Measurements from ENCODE around the gene CSNK1D.

The CSNK1D gene

GRCh38 chr17:82201498-82201910, 72.0 kb downstream of the CSNK1D start:
- H2AFZ ChIP-seq = no peak overlapping the region
- H3K4me3 ChIP-seq (ENCODE audit: low read depth, low read length) = no peak overlapping the region
- no peaks in the 10 kb centered on the region for H3K36me3 ChIP-seq (ENCODE audit: control insufficient read depth, insufficient read depth, low read length)
- no peak overlapping the region for H3K4me2 ChIP-seq (ENCODE audit: low read length)
- H3K27me3 ChIP-seq (ENCODE audit: control insufficient read depth, insufficient read depth, low read length) = no peaks in the 10 kb centered on the region
- H3K27ac ChIP-seq = no peak overlapping the region
- TF ChIP-seq CTCF (IDR thresholded peaks at IDR 0.05) = no peak
- H3K9ac ChIP-seq = no peak overlapping the region
- no peaks in the 10 kb centered on the region for H3K9me3 ChIP-seq (ENCODE audit: control insufficient read depth, low read length)
- H3K4me1 ChIP-seq = peaks cover 18% of the 10 kb centered on the region
- peaks cover 16% of the 10 kb centered on the region for H3K79me2 ChIP-seq

- Histone ChIP-seq H3K4me2 (ENCODE audit: low read length) (no peak overlapping the region), H3K27ac (no peak overlapping the region), H3K4me1 (peaks cover 13% of the 10 kb centered on the region), H2AFZ (no peak overlapping the region), H3K4me3 (ENCODE audit: low read depth, low read length) (no peak overlapping the region), H3K27me3 (ENCODE audit: control insufficient read depth, insufficient read depth, low read length) (no peaks in the 10 kb centered on the region), H3K79me2 (peaks cover 20% of the 10 kb centered on the region), H3K9ac (no peak overlapping the region), H3K9me3 (ENCODE audit: control insufficient read depth, low read length) (no peaks in the 10 kb centered on the region), H3K36me3 (ENCODE audit: control insufficient read depth, insufficient read depth, low read length) (no peaks in the 10 kb centered on the region)
- no peak for TF ChIP-seq CTCF (IDR thresholded peaks at IDR 0.05)
These were observed 72.6 kb downstream of the CSNK1D start for GRCh38 chr17:82200743-82201497.

- H3K4me3 ChIP-seq (ENCODE audit: low read depth, low read length) = no peak overlapping the region
- peaks cover 5% of the 10 kb centered on the region for H3K4me1 ChIP-seq
- H3K27ac ChIP-seq = no peak overlapping the region
- H3K79me2 ChIP-seq = peaks cover 23% of the 10 kb centered on the region
- H3K4me2 ChIP-seq (ENCODE audit: low read length) = no peak overlapping the region
- H2AFZ ChIP-seq = no peak overlapping the region
- H3K27me3 ChIP-seq (ENCODE audit: control insufficient read depth, insufficient read depth, low read length) = no peaks in the 10 kb centered on the region
- no peaks in the 10 kb centered on the region for H3K9me3 ChIP-seq (ENCODE audit: control insufficient read depth, low read length)
- H3K9ac ChIP-seq = no peak overlapping the region
- TF ChIP-seq CTCF (IDR thresholded peaks at IDR 0.05) = no peak
- H3K36me3 ChIP-seq (ENCODE audit: control insufficient read depth, insufficient read depth, low read length) = no peaks in the 10 kb centered on the region
These were observed 73.4 kb downstream of the CSNK1D start for GRCh38 chr17:82200135-82200534.

GRCh38 chr17:82199496-82199895, 74.0 kb downstream of the CSNK1D start:
- Histone ChIP-seq H3K4me2 (ENCODE audit: low read length) (no peak overlapping the region), H3K4me1 (no peaks in the 10 kb centered on the region), H3K79me2 (peaks cover 23% of the 10 kb centered on the region), H3K9me3 (ENCODE audit: control insufficient read depth, low read length) (no peaks in the 10 kb centered on the region), H3K27ac (no peak overlapping the region), H2AFZ (no peak overlapping the region), H3K27me3 (ENCODE audit: control insufficient read depth, insufficient read depth, low read length) (no peaks in the 10 kb centered on the region), H3K4me3 (ENCODE audit: low read depth, low read length) (no peak overlapping the region), H3K36me3 (ENCODE audit: control insufficient read depth, insufficient read depth, low read length) (no peaks in the 10 kb centered on the region), H3K9ac (no peak overlapping the region)
- no peak for TF ChIP-seq CTCF (IDR thresholded peaks at IDR 0.05)

- H3K9me3 ChIP-seq (ENCODE audit: control insufficient read depth, low read length) = no peaks in the 10 kb centered on the region
- no peaks in the 10 kb centered on the region for H3K27me3 ChIP-seq (ENCODE audit: control insufficient read depth, insufficient read depth, low read length)
- no peak overlapping the region for H3K4me2 ChIP-seq (ENCODE audit: low read length)
- H3K4me1 ChIP-seq = no peaks in the 10 kb centered on the region
- H3K9ac ChIP-seq = no peak overlapping the region
- H3K79me2 ChIP-seq = peaks cover 23% of the 10 kb centered on the region
- H3K4me3 ChIP-seq (ENCODE audit: low read depth, low read length) = no peak overlapping the region
- H3K27ac ChIP-seq = no peak overlapping the region
- no peaks in the 10 kb centered on the region for H3K36me3 ChIP-seq (ENCODE audit: control insufficient read depth, insufficient read depth, low read length)
- no peak for TF ChIP-seq CTCF (IDR thresholded peaks at IDR 0.05)
- no peak overlapping the region for H2AFZ ChIP-seq
These were observed 75.4 kb downstream of the CSNK1D start for GRCh38 chr17:82198092-82198491.
